GM19193 (cell line): ENCODE data around the gene TEX19.

Source experiments
- POLR2A ChIP-seq: IDR thresholded peaks from 4 replicates; pipeline ENCODE4 v1.6.1; 2011; ENCODE audit not compliant: insufficient read depth, insufficient read length; ENCODE audit errors: extremely low read depth

Gene TEX19

DNA sequence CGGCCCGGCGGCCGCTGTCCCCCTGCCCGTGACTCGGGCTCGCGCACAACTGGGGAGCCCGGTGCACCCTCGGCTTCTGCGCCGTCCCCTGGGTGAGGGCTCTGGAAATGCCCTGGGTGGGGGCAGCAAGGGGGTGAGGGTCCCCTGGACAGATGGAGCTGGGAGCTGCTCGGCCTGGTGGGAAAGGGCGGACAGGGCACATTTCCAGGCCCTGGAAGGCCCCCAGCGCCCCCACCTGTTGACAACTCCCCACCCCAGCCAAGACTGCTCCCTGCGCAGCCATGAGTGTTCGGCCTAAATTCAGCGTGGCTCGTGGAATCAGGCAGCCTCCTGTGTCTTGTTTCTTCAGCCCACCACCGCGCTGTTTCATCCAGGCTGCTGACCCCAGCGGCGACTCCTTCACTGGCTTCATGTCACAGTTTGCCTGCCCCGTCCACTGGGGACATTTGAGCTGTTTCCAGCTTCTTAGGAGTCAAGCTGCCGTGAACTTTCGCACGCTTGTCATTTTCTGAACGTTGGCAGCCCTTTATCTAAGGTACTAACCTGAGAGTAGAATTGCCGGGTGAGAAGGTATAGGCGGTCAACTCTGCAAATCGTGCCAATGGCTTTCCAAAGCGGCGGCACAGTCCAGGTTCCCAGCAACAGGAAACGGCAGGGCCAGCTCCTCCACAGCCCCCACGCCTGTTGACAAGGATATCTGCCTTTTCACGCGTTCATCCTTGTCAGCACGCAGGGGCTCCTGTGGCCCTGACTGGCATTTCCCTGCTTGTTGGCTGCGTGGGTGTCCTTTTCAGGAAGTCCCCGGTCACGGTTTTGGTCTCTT, 13.4 kb downstream of the TEX19 start:
- no peak for TF ChIP-seq POLR2A

GRCh38 chr17:82373731-82374625, 14.9 kb downstream of the TEX19 start:
- TF ChIP-seq POLR2A = no peak

GRCh38 chr17:82374626-82375331, 15.7 kb downstream of the TEX19 start:
- no peak for TF ChIP-seq POLR2A

- no peak for TF ChIP-seq POLR2A
Observed at GRCh38 chr17:82375359-82376041, 16.5 kb downstream of the TEX19 start.

GRCh38 chr17:82376042-82376730, 17.1 kb downstream of the TEX19 start:
- TF ChIP-seq POLR2A = no peak

DNA sequence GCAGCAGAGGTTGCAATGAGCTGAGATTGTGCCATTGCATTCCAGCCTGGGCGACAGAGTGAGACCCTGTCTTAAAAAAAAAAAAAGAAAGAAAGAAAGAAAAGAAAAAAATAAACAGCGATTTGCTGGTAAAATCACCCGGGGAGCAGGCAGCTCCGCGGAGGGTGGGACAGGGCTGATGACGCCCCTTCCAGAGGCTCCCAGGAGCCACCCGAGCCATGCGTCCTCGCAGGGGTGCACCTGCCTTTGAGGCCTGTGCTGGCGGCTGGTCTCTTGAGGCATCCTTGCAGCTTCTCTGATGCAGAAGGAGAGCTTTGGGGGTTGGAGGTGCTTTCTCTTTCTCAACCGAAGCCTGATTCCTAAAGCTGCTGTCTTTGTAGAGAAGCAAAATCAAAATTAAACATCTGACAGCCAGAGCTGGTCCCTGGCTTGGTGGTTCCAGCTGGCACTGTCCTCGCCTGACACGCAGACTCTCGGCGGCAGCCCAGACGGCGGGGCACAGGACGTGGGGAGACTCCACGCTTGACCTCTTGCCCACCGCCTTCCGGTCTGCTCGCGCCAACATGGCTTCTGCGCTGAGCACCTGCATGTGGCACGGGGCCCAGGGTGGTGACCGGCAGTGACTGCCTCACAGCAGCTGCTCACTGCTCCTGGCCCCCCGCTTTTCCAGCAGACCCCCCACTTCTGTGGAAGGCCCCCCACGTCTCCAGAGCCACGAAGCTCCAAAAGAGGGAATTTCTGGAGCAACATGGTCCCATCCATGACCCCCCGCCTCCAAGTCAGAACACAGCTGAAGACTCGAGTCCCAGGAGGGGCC, 19.1 kb downstream of the TEX19 start:
- no peak for TF ChIP-seq POLR2A

DNA sequence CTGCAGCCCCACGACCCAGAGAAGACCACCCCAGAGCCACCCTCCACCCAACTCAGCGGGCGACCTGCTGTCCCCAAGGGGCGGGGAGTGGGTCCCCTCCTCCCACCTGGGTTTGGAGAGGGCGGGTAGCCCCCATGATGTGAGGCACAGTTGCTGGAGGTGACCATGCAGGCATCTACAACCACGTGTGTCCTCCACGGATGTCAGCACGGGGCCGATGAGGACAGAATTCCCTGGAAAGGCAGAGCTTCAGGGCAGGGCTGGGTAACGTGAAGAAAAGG, 19.6 kb downstream of the TEX19 start:
- no peak for TF ChIP-seq POLR2A

DNA sequence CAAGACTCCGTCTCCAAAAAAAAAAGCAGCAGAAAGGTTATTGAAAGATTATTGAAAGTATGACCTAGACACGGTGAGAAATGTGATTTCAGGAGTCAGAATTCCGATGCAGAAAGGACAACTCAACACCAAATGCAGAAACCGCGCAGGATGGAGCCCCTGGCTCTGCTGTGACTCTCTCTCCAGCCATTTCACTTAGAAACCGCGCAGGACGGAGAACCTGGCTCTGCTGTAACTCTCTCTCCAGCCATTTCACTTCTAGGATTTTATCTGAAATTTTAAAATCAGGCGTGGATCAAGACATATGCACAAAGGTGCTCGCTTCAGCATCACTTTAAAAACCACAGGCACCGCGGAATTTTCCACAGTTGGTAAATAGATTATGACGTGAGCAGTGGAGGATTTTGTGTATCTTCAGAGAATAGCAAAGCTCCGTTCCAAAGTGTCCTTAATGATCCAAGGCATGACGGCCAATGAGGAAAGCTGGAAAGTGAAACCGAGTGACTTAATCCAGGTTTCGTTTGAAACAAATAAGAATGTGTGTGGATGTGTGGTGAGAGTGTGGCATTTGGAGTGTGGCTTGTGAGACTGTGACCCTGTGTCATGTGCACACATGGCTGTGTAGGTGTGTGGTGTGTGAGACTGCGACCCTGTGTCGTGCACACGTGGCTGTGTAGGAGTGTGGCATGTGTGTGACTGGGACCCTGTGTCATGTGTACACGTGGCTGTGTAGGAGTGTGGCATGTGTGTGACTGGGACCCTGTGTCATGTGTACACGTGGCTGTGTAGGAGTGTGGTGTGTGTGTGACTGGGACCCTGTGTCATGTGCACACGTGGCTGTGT, 22.0 kb downstream of the TEX19 start:
- TF ChIP-seq POLR2A = no peak

- TF ChIP-seq POLR2A = no peak
Observed at GRCh38 chr17:82382933-82383255, 23.8 kb downstream of the TEX19 start.

DNA sequence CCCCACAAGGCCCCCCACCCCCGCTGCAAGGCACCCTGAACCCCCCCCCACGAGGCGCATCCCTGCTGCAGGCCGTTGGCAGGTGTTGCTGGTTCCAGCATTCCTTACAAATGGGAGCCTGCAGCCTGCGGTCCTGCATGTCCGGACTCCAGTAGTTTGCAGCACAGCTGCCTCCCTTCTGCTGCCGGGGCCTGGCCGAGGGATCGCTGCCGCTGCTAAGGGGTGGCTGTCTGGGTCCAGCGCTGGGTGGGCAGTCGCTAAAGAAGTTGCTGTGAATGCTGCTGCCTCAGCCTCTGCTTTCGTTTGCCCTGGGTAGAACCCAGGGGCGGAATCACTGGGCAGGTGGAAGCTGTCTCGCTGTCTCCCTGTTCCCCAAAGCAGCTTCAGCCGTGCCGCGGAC, 24.4 kb downstream of the TEX19 start:
- TF ChIP-seq POLR2A = no peak

- TF ChIP-seq POLR2A = no peak
Observed at GRCh38 chr17:82384051-82384729, 25.1 kb downstream of the TEX19 start.

- no peak for TF ChIP-seq POLR2A
Observed at GRCh38 chr17:82384730-82385481, 25.9 kb downstream of the TEX19 start.
